KOPT-K1 (cell line): Measurements from ENCODE around the gene ASB18.
"Not testable (repeated sequence)": the region's sequence is repeated elsewhere in the genome, so short reads cannot be mapped to it uniquely, and the experiment has no call there.

Experiments used
- H3K27ac ChIP-seq: fragments of 200-600 bp; sonication (generic); 2 replicates; pipeline ENCODE4 v1.5.1; 2016; ENCODE audit warnings: antibody characterized with exemption, mild to moderate bottlenecking, low read depth, low read length; ENCODE audit not compliant: poor library complexity, severe bottlenecking
- H3K36me3 ChIP-seq: fragments of 200-600 bp; sonication (generic); 2 replicates; pipeline ENCODE4 v1.5.1; 2017; ENCODE audit warnings: antibody characterized with exemption, mild to moderate bottlenecking, low read length, moderate library complexity; ENCODE audit not compliant: insufficient read depth
- H3K9me3 ChIP-seq: fragments of 200-600 bp; sonication (generic); 2 replicates; pipeline ENCODE4 v1.5.1; 2017; ENCODE audit warnings: antibody characterized with exemption, low read length, mild to moderate bottlenecking; ENCODE audit not compliant: insufficient read depth, poor library complexity, severe bottlenecking

ASB18 gene

DNA sequence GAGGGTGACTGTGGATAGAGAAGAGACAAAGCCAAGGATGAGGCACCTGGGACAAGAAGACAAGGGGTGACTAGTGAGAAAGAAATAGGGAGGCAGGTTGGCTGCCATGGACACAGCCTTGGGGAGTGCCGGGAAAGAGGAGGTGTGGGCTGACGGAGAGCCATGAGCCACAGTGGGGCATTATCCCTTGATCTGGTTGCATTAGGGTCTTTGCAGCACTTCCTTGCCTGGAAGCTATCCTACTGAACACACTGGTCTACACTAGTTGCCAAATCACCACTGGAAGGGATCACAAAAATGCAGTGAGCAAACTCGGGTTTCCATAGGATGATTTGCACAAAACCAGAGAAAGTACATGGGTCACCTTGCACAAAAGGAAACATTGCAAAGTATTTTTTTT is 27.7 kb upstream of the ASB18 start:
- Histone ChIP-seq H3K9me3 (no peaks in the 10 kb centered on the region), H3K27ac (no peak overlapping the region), H3K36me3 (no peaks in the 10 kb centered on the region)

DNA sequence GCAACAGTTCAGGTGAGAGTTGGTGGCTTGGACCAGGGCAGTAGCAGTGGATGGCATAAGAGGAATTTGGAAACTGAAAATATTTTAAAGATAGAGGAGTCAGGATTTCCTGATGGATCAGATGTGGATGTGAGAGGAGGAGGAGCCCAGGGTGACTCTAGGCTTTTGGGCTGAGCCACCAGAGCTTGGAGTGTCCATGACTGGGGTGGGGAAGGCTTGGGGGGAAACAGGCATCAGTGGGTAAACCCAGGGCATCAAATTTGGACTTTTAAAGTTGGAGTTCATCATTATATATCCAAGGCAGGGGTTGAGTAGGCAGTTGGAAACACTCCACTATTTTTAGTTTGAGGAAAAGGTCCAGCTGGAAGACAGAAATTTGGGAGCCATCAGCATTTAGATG is 27.3 kb upstream of the ASB18 start:
- no peaks in the 10 kb centered on the region for H3K36me3 ChIP-seq
- no peaks in the 10 kb centered on the region for H3K9me3 ChIP-seq
- H3K27ac ChIP-seq: no peak overlapping the region

DNA sequence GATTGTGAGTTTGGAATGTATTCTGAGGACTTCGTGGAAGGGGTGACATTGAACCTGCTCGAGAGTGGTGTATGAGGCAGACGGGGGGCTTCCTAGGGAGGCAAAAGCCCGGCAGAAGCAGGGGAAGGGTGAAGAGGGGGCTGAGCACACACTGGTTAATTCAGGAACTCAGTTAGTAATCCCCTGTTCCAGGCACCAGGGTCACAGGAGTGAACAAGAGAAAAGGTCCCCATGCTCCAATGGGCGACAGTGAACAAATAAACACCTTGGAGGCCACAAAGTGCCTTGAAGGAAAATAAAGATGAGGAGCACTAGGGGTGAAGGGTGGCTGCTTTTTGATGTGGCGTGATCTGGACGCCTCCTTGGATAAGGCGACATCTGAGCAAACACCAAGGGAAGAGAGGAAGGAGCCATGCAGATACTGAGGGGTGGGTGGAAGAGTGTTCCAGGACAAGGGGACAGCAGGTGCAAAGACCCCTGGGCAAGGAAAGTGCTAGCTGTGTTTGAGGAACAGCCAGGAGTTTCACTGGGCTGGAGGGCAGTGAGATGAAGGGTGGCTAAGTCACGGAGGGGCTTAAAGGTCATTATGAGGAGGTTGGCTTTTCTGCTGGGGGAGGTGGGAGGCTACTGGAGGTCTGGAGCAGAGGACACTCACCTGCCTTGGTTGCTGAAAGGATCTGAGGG is 26.7 kb upstream of the ASB18 start:
- H3K27ac ChIP-seq: no peak overlapping the region
- H3K9me3 ChIP-seq: no peaks in the 10 kb centered on the region
- no peaks in the 10 kb centered on the region for H3K36me3 ChIP-seq

- H3K27ac ChIP-seq: no peak overlapping the region
- no peaks in the 10 kb centered on the region for H3K9me3 ChIP-seq
- H3K36me3 ChIP-seq: no peaks in the 10 kb centered on the region
Observed at GRCh38 chr2:236289766-236290462, 25.7 kb upstream of the ASB18 start.

DNA sequence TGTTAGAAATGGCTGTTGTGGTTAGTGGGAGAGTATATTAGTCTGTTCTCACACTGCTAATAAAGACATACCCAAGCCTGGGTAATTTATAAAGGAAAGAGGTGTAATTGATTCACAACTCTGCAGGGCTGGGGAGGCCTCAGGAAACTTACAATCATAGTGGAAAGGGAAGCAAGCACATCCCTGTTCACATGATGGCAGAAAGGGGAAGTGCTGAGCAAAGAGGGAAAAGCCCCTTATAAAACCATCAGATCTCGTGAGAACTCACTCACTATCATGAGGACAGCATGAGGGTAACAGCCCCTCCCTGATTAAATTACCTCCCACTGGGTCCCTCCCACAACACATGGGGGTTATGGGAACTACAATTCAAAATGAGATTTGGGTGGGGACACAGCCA is 24.2 kb upstream of the ASB18 start:
- H3K9me3 ChIP-seq, H3K27ac ChIP-seq, H3K36me3 ChIP-seq: not testable (repeated sequence)

DNA sequence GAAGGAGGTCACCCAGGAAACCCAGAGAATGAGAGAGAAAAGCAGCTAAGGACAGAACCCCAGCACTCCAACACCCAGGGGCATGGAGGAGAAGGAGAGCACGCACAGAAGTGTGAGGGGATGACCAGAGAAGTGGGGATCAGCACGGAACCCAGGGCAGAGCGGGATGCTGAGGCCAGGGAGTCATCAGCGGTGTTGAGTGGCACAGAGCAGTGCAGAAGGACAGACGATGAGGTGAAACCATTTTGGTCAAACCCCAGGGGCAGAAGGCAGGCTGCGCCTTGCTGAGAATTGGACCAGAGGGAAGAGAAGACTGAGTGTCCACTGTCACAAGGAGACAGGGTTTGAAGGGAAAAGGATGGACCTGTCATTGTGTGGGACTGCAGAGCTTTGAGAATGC is 23.4 kb upstream of the ASB18 start:
- no peaks in the 10 kb centered on the region for H3K36me3 ChIP-seq
- no peaks in the 10 kb centered on the region for H3K9me3 ChIP-seq
- H3K27ac ChIP-seq: no peak overlapping the region

- H3K36me3 ChIP-seq: no peaks in the 10 kb centered on the region
- no peak overlapping the region for H3K27ac ChIP-seq
- no peaks in the 10 kb centered on the region for H3K9me3 ChIP-seq
Observed at GRCh38 chr2:236286873-236287545, 22.8 kb upstream of the ASB18 start.

DNA sequence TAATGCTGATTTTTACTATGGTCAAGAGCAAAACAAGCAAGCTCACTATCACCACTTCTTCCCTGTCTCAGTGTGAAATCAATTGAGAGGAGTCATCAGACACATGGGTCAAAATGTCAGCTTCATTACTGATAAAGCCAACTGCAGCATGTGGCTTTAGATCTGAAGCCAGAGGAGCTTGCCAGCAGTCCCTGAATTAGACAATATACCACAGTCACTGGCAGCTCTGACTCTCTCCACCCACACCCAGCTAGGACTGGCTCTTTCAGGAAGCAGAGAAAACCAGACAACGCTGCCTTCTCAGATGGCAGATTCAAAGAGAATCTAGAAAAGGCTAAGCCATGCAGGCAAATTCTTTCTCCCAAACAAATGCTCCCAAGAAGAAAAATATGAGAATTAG is 20.0 kb upstream of the ASB18 start:
- Histone ChIP-seq H3K36me3 (no peaks in the 10 kb centered on the region), H3K9me3 (no peaks in the 10 kb centered on the region), H3K27ac (no peak overlapping the region)

DNA sequence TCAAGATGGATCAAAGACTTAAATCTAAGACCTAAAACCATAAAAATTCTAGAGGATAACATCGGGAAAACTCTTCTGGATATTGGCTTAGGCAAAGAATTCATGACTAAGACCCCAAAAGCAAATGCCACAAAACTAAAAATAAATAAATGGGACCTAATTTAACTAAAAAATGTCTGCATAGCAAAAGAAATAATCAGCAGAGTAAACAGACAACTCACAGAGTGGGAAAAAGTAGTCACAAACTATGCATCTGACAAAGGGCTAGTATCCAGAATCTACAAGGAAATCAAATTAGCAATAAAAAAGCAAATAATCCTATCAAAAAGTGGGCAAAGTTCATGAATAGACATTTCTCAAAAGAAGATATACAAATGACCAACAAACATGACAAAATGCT is 18.2 kb upstream of the ASB18 start:
- Histone ChIP-seq H3K36me3 (no peaks in the 10 kb centered on the region), H3K9me3 (no peaks in the 10 kb centered on the region), H3K27ac (no peak overlapping the region)

GRCh38 chr2:236281423-236281822 is 17.2 kb upstream of the ASB18 start:
- Histone ChIP-seq H3K9me3 (no peaks in the 10 kb centered on the region), H3K27ac (no peak overlapping the region), H3K36me3 (no peaks in the 10 kb centered on the region)

DNA sequence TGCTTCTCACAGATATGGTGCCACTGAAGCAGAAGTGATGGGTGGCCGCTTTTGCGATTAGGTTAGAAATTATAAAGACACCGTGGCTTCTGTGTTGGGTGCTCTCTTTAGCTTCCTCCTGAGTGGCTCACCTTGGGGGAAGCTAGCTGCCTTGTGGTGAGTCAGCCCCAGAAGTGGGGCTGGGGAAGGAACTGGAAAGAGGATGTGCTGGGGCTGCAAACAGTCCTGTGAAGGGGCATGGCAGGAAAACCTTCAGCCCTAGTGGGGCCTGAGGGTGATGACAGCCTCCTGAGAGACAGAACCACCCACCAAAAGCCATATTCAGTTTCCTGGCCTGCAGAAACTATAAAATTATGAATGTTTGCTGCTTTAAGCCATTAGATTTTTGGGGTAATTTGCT is 8.9 kb upstream of the ASB18 start:
- no peak overlapping the region for H3K27ac ChIP-seq
- peaks cover 9% of the 10 kb centered on the region for H3K9me3 ChIP-seq
- H3K36me3 ChIP-seq: no peaks in the 10 kb centered on the region

- no peaks in the 10 kb centered on the region for H3K36me3 ChIP-seq
- no peak overlapping the region for H3K27ac ChIP-seq
- H3K9me3 ChIP-seq: peaks cover 9% of the 10 kb centered on the region
Observed at GRCh38 chr2:236271851-236272250, 7.6 kb upstream of the ASB18 start.

GRCh38 chr2:236269876-236270275 is 5.7 kb upstream of the ASB18 start:
- not testable (repeated sequence) for H3K9me3 ChIP-seq, H3K27ac ChIP-seq, H3K36me3 ChIP-seq

DNA sequence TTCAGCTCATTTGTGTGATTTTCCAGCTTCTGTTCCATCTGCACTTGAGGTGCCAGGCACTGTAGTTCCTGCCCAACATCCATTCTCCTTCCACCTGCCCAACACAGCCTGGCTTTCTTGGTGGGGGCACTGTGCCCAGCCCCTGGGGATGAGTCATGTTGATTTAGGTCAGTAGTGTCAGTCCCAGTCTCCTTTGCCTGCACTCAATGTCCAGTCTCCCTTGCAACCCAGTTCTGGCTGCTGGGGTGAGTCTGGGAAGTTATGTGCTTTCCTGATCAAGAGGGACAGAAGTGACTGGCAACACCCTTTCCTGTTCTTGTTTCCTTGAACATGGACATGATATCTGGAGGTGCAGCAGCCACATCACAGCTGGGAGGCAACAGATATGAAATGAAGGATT is 1.5 kb upstream of the ASB18 start:
- H3K36me3 ChIP-seq: no peaks in the 10 kb centered on the region

DNA sequence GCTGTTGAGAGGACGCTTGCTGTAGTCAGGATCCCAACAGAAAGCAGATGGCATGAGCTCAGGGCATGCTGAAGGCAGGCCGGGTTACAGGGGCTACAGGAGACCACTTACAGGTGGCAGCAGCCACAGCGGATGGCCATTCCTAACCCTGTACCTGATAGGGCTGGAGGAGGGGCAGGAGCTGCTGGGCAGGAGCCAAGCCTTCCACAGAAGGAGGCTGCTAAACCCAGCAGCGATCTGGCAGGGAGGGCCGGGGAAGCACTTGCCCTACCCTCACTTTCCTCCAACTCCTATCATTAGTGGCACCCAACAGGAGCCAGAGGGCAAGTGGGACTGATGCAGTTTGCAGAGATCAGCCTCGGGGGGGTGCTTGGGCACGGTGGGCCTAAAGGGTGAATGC is 2.0 kb downstream of the ASB18 start:
- H3K9me3 ChIP-seq: peaks cover 17% of the 10 kb centered on the region
- no peaks in the 10 kb centered on the region for H3K36me3 ChIP-seq
- no peak overlapping the region for H3K27ac ChIP-seq

More for the DNA sequence above, 1.5 kb upstream of the ASB18 start:
- H3K9me3 ChIP-seq: peaks cover 25% of the 10 kb centered on the region
- H3K27ac ChIP-seq: no peak overlapping the region

DNA sequence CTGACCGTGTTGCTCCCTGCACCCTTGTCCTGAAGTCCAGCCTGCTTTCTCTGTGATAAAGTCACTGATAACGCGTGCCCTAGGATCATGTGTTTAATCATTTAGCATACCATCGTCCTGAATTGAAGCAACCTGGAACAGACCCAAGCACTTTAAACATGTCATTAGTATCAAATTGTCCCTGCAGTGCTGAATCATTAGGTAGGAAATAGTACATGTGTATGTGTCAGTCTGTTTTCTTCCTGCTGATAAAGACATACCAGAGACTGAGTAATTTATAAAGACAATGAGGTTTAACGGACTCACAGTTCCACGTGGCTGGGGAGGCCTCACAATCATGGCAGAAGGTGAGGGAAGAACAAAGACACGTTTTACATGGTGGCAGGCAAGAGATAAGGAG is 2.8 kb downstream of the ASB18 start:
- no peak overlapping the region for H3K27ac ChIP-seq
- no peaks in the 10 kb centered on the region for H3K36me3 ChIP-seq
- peaks cover 17% of the 10 kb centered on the region for H3K9me3 ChIP-seq
